ENCODE data around the gene MAN1C1.

Gene MAN1C1

GRCh38 chr1:25821630-25822091 is 205.1 kb downstream of the MAN1C1 start:
- H3K18ac ChIP-seq (ENCODE audit: low read length) = no peak overlapping the region
- no peak overlapping the region for H3K4me2 ChIP-seq (ENCODE audit: insufficient read depth, low read length, poor library complexity, severe bottlenecking)
- H3K4me1 ChIP-seq (ENCODE audit: control insufficient read depth in 2 of 2, insufficient read depth in 1 of 2, low read depth in 1 of 2, low read length in 2 of 2) = peaks cover 10 to 18% of the 10 kb centered on the region in 2 donors
- H4K91ac ChIP-seq (ENCODE audit: low read depth, low read length, poor library complexity) = no peak overlapping the region
- no peak overlapping the region for H2AK5ac ChIP-seq (ENCODE audit: low read depth, low read length)
- H3K36me3 ChIP-seq (replicated peaks in 1 of 2; ENCODE audit: control insufficient read depth in 2 of 2, insufficient read depth in 2 of 2, low read length in 2 of 2) = peaks cover 6 to 38% of the 10 kb centered on the region in 2 donors
- no peak overlapping the region for H3K23ac ChIP-seq (ENCODE audit: low read depth, low read length, poor library complexity)
- H2BK12ac ChIP-seq (ENCODE audit: low read length) = no peak overlapping the region
- H3K9me3 ChIP-seq (replicated peaks in 1 of 2; ENCODE audit: control insufficient read depth in 2 of 2, insufficient read depth in 1 of 2, low read depth in 1 of 2, low read length in 2 of 2) = no peaks in the 10 kb centered on the region
- peaks cover 7% of the 10 kb centered on the region for H3K79me1 ChIP-seq (ENCODE audit: low read depth, low read length)
- H4K8ac ChIP-seq (ENCODE audit: low read depth, low read length) = no peak overlapping the region
- no peak overlapping the region for H3K14ac ChIP-seq (ENCODE audit: low read length)
- H2AFZ ChIP-seq (ENCODE audit: low read length) = no peak overlapping the region
- no peaks in the 10 kb centered on the region for H3K27me3 ChIP-seq (ENCODE audit: control insufficient read depth in 3 of 3, insufficient read depth in 3 of 3, low read depth in 1 of 3, low read length in 3 of 3)
- no peak overlapping the region for H2BK5ac ChIP-seq (ENCODE audit: low read length)
- no peak overlapping the region for H3K9ac ChIP-seq (ENCODE audit: low read depth, low read length, poor library complexity)
- no peak overlapping the region for H3K4me3 ChIP-seq (ENCODE audit: low read length in 2 of 2)
- no peak overlapping the region for H3K27ac ChIP-seq (replicated peaks; ENCODE audit: low read length)
- DNase-seq (ENCODE audit: low spot score) = no peak
- no peak overlapping the region for H2BK120ac ChIP-seq (ENCODE audit: low read depth, low read length)
- H3K4ac ChIP-seq (ENCODE audit: low read length) = no peak overlapping the region
- no peak overlapping the region for H2BK15ac ChIP-seq (ENCODE audit: low read length)
- no CpG with 5 or more reads among the region's 5 CpGs for whole genome bisulfite sequencing, 2 donors (ENCODE audit: extremely low coverage in 2 of 2, insufficient read length in 2 of 2, insufficient replicate concordance in 1 of 2)

- DNase-seq (ENCODE audit: low spot score) = no peak
- Histone ChIP-seq H3K4ac (ENCODE audit: low read length) (no peak overlapping the region), H2BK5ac (ENCODE audit: low read length) (no peak overlapping the region), H3K9me3 (replicated peaks in 1 of 2; ENCODE audit: control insufficient read depth in 2 of 2, insufficient read depth in 1 of 2, low read depth in 1 of 2, low read length in 2 of 2) (no peaks in the 10 kb centered on the region), H2BK12ac (ENCODE audit: low read length) (no peak overlapping the region), H2AK5ac (ENCODE audit: low read depth, low read length) (no peak overlapping the region), H4K8ac (ENCODE audit: low read depth, low read length) (no peak overlapping the region), H4K91ac (ENCODE audit: low read depth, low read length, poor library complexity) (no peak overlapping the region), H3K18ac (ENCODE audit: low read length) (no peak overlapping the region), H3K23ac (ENCODE audit: low read depth, low read length, poor library complexity) (no peak overlapping the region), H3K36me3 (replicated peaks in 1 of 2; ENCODE audit: control insufficient read depth in 2 of 2, insufficient read depth in 2 of 2, low read length in 2 of 2) (peaks cover 21 to 72% of the 10 kb centered on the region in 2 donors), H2BK15ac (ENCODE audit: low read length) (no peak overlapping the region), H3K79me1 (ENCODE audit: low read depth, low read length) (peaks cover 4% of the 10 kb centered on the region), H2BK120ac (ENCODE audit: low read depth, low read length) (no peak overlapping the region), H3K9ac (ENCODE audit: low read depth, low read length, poor library complexity) (no peak overlapping the region), H3K4me3 (ENCODE audit: low read length in 2 of 2) (no peak overlapping the region), H3K14ac (ENCODE audit: low read length) (no peak overlapping the region), H3K27me3 (ENCODE audit: control insufficient read depth in 3 of 3, insufficient read depth in 3 of 3, low read depth in 1 of 3, low read length in 3 of 3) (no peaks in the 10 kb centered on the region), H3K4me1 (ENCODE audit: control insufficient read depth in 2 of 2, insufficient read depth in 1 of 2, low read depth in 1 of 2, low read length in 2 of 2) (peaks cover 5 to 9% of the 10 kb centered on the region in 2 donors), H2AFZ (ENCODE audit: low read length) (no peak overlapping the region), H3K4me2 (ENCODE audit: insufficient read depth, low read length, poor library complexity, severe bottlenecking) (no peak overlapping the region), H3K27ac (replicated peaks; ENCODE audit: low read length) (no peak overlapping the region)
- WGBS, 2 donors (ENCODE audit: extremely low coverage in 2 of 2, insufficient read length in 2 of 2, insufficient replicate concordance in 1 of 2) = no CpG with 5 or more reads among the region's 2 CpGs
These were observed 209.0 kb downstream of the MAN1C1 start for GRCh38 chr1:25825605-25826004.

- no peak overlapping the region for H2AFZ ChIP-seq (ENCODE audit: low read length)
- H3K4me3 ChIP-seq (ENCODE audit: low read length in 2 of 2) = peak overlapping the region in 1 of 2 donors; percentile 16
- no peaks in the 10 kb centered on the region for H3K79me1 ChIP-seq (ENCODE audit: low read depth, low read length)
- H3K9ac ChIP-seq (ENCODE audit: low read depth, low read length, poor library complexity) = no peak overlapping the region
- H2BK120ac ChIP-seq (ENCODE audit: low read depth, low read length) = no peak overlapping the region
- H3K14ac ChIP-seq (ENCODE audit: low read length) = no peak overlapping the region
- no peak overlapping the region for H2AK5ac ChIP-seq (ENCODE audit: low read depth, low read length)
- H3K27ac ChIP-seq (replicated peaks; ENCODE audit: low read length) = no peak overlapping the region
- H2BK5ac ChIP-seq (ENCODE audit: low read length) = no peak overlapping the region
- peaks cover 25 to 81% of the 10 kb centered on the region in 2 donors for H3K36me3 ChIP-seq (replicated peaks in 1 of 2; ENCODE audit: control insufficient read depth in 2 of 2, insufficient read depth in 2 of 2, low read length in 2 of 2)
- H2BK12ac ChIP-seq (ENCODE audit: low read length) = no peak overlapping the region
- no peaks in the 10 kb centered on the region for H3K27me3 ChIP-seq (ENCODE audit: control insufficient read depth in 3 of 3, insufficient read depth in 3 of 3, low read depth in 1 of 3, low read length in 3 of 3)
- H3K4ac ChIP-seq (ENCODE audit: low read length) = no peak overlapping the region
- no peak overlapping the region for H3K23ac ChIP-seq (ENCODE audit: low read depth, low read length, poor library complexity)
- no peaks in the 10 kb centered on the region for H3K4me1 ChIP-seq (ENCODE audit: control insufficient read depth in 2 of 2, insufficient read depth in 1 of 2, low read depth in 1 of 2, low read length in 2 of 2)
- H3K18ac ChIP-seq (ENCODE audit: low read length) = no peak overlapping the region
- H2BK15ac ChIP-seq (ENCODE audit: low read length) = no peak overlapping the region
- H4K8ac ChIP-seq (ENCODE audit: low read depth, low read length) = no peak overlapping the region
- no peaks in the 10 kb centered on the region for H3K9me3 ChIP-seq (replicated peaks in 1 of 2; ENCODE audit: control insufficient read depth in 2 of 2, insufficient read depth in 1 of 2, low read depth in 1 of 2, low read length in 2 of 2)
- H4K91ac ChIP-seq (ENCODE audit: low read depth, low read length, poor library complexity) = no peak overlapping the region
- WGBS, 2 donors (ENCODE audit: extremely low coverage in 2 of 2, insufficient read length in 2 of 2, insufficient replicate concordance in 1 of 2) = no CpG with 5 or more reads among the region's 10 CpGs
- DNase-seq (ENCODE audit: low spot score) = no peak
- H3K4me2 ChIP-seq (ENCODE audit: insufficient read depth, low read length, poor library complexity, severe bottlenecking) = no peak overlapping the region
These were observed 210.0 kb downstream of the MAN1C1 start for GRCh38 chr1:25826571-25826970.

DNA sequence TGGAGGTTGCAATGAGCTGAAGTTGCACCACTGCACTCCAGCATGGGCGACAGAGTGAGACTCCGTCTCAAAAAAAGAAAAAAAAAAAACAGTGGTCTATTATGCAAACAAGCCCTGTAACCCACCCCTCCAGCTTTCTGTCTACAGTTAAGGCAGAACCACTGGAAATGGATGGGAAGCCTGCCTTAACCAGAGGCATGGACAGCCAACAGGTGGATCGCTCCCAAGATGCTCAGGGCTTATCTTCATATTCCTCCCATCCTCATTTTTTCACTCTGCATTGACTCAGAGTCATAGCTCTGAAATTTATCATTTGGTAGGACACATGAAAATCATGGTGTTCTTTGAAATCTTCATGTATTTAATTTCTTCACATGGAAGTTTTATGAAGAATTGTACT is 211.9 kb downstream of the MAN1C1 start:
- Histone ChIP-seq H3K4me3 (ENCODE audit: low read length in 2 of 2) (no peak overlapping the region), H3K4me2 (ENCODE audit: insufficient read depth, low read length, poor library complexity, severe bottlenecking) (no peak overlapping the region), H3K4me1 (ENCODE audit: control insufficient read depth in 2 of 2, insufficient read depth in 1 of 2, low read depth in 1 of 2, low read length in 2 of 2) (no peaks in the 10 kb centered on the region), H4K91ac (ENCODE audit: low read depth, low read length, poor library complexity) (no peak overlapping the region), H3K9me3 (replicated peaks in 1 of 2; ENCODE audit: control insufficient read depth in 2 of 2, insufficient read depth in 1 of 2, low read depth in 1 of 2, low read length in 2 of 2) (no peaks in the 10 kb centered on the region), H3K4ac (ENCODE audit: low read length) (no peak overlapping the region), H2AFZ (ENCODE audit: low read length) (no peak overlapping the region), H2BK15ac (ENCODE audit: low read length) (no peak overlapping the region), H2BK120ac (ENCODE audit: low read depth, low read length) (no peak overlapping the region), H3K18ac (ENCODE audit: low read length) (no peak overlapping the region), H3K36me3 (replicated peaks in 1 of 2; ENCODE audit: control insufficient read depth in 2 of 2, insufficient read depth in 2 of 2, low read length in 2 of 2) (peaks cover 35 to 96% of the 10 kb centered on the region in 2 donors), H3K14ac (ENCODE audit: low read length) (no peak overlapping the region), H2BK12ac (ENCODE audit: low read length) (no peak overlapping the region), H2BK5ac (ENCODE audit: low read length) (no peak overlapping the region), H3K27ac (replicated peaks; ENCODE audit: low read length) (no peak overlapping the region), H3K79me1 (ENCODE audit: low read depth, low read length) (no peaks in the 10 kb centered on the region), H3K9ac (ENCODE audit: low read depth, low read length, poor library complexity) (no peak overlapping the region), H3K23ac (ENCODE audit: low read depth, low read length, poor library complexity) (no peak overlapping the region), H2AK5ac (ENCODE audit: low read depth, low read length) (no peak overlapping the region), H3K27me3 (ENCODE audit: control insufficient read depth in 3 of 3, insufficient read depth in 3 of 3, low read depth in 1 of 3, low read length in 3 of 3) (no peaks in the 10 kb centered on the region), H4K8ac (ENCODE audit: low read depth, low read length) (no peak overlapping the region)
- no peak for DNase-seq (ENCODE audit: low spot score)
- no CpG with 5 or more reads among the region's 3 CpGs for WGBS, 2 donors (ENCODE audit: extremely low coverage in 2 of 2, insufficient read length in 2 of 2, insufficient replicate concordance in 1 of 2)
